ENCODE results near the gene HIPK1. TPM values are rescaled to one million over a fixed set of nuclear protein-coding genes. Genes with fewer than 3 reads are reported as not detected.

HIPK1 gene
- total RNA-seq, 4 donors from 2014 or later = 60.6 to 89.9 (median 76.5) TPM

GRCh38 chr1:113928187-113928930, 765 bp upstream of the HIPK1 start:
- no peaks in the 10 kb centered on the region for H3K36me3 ChIP-seq
- no peak for TF ChIP-seq POLR2A (IDR thresholded peaks at IDR 0.05; ENCODE audit: low read depth)
- TF ChIP-seq POLR2AphosphoS5 (IDR thresholded peaks at IDR 0.05) = no peak
- TF ChIP-seq EP300 (IDR thresholded peaks at IDR 0.05) = no peak
- no peak for TF ChIP-seq CTCF (IDR thresholded peaks at IDR 0.05)
- DNase-seq (ENCODE audit: extremely low spot score) = no peak
- peaks cover 33 to 47% (median 43%) of the 10 kb centered on the region in 4 donors for H3K4me1 ChIP-seq
- H3K4me3 ChIP-seq = peak overlapping the region; percentile 74 to 97 (median 84)
- H3K9me3 ChIP-seq = no peaks in the 10 kb centered on the region
- WGBS = 18% methylated on average over 6 of the region's 6 CpGs
- peak overlapping the region; percentile 90 to 98 (median 94) for H3K27ac ChIP-seq (replicated peaks in 1 of 4)
- intact Hi-C loops (cut with DNase I) = no loop called here
- H3K27me3 ChIP-seq = no peaks in the 10 kb centered on the region

- Histone ChIP-seq H3K27ac (replicated peaks in 1 of 4) (peak overlapping the region; percentile 90 to 98 (median 94)), H3K27me3 (no peaks in the 10 kb centered on the region), H3K36me3 (no peaks in the 10 kb centered on the region), H3K4me3 (peak overlapping the region; percentile 74 to 97 (median 84)), H3K9me3 (no peaks in the 10 kb centered on the region), H3K4me1 (peaks cover 46 to 62% (median 58%) of the 10 kb centered on the region in 4 donors)
- WGBS = 0% methylated on average over 8 of the region's 64 CpGs
- intact Hi-C loops (cut with DNase I) = loop anchor here (1.0 kb wide), 1 partner anchor 25 kb away; the partner anchor contains the start of gene DCLRE1B
- TF ChIP-seq CTCF (IDR thresholded peaks at IDR 0.05) = no peak
- no peak for TF ChIP-seq EP300 (IDR thresholded peaks at IDR 0.05)
- no peak for TF ChIP-seq POLR2A (IDR thresholded peaks at IDR 0.05; ENCODE audit: low read depth)
- no peak for TF ChIP-seq POLR2AphosphoS5 (IDR thresholded peaks at IDR 0.05)
- no peak for DNase-seq (ENCODE audit: extremely low spot score)
These were observed 800 bp downstream of the HIPK1 start for GRCh38 chr1:113929750-113930498.

- Histone ChIP-seq H3K9me3 (no peaks in the 10 kb centered on the region), H3K36me3 (no peaks in the 10 kb centered on the region), H3K27ac (replicated peaks in 1 of 4) (peak overlapping the region; percentile 90 to 98 (median 94)), H3K27me3 (no peaks in the 10 kb centered on the region), H3K4me3 (peak overlapping the region; percentile 74 to 97 (median 84)), H3K4me1 (peaks cover 47 to 64% (median 58%) of the 10 kb centered on the region in 4 donors)
- WGBS = 2% methylated on average over 8 of the region's 8 CpGs
- DNase-seq (ENCODE audit: extremely low spot score) = no peak
- TF ChIP-seq POLR2A (IDR thresholded peaks at IDR 0.05; ENCODE audit: low read depth) = no peak
- TF ChIP-seq POLR2AphosphoS5 (IDR thresholded peaks at IDR 0.05) = no peak
- no peak for TF ChIP-seq EP300 (IDR thresholded peaks at IDR 0.05)
- no peak for TF ChIP-seq CTCF (IDR thresholded peaks at IDR 0.05)
- intact Hi-C loops (cut with DNase I) = no loop called here
These were observed 1.5 kb downstream of the HIPK1 start for GRCh38 chr1:113930499-113931161.

GRCh38 chr1:113931451-113931851, 2.3 kb downstream of the HIPK1 start:
- Histone ChIP-seq H3K4me3 (peak overlapping the region; percentile 74 to 97 (median 84)), H3K27me3 (no peaks in the 10 kb centered on the region), H3K9me3 (no peaks in the 10 kb centered on the region), H3K27ac (replicated peaks in 1 of 4) (peak overlapping the region; percentile 90 to 98 (median 94)), H3K36me3 (no peaks in the 10 kb centered on the region), H3K4me1 (peaks cover 47 to 68% (median 59%) of the 10 kb centered on the region in 4 donors)
- intact Hi-C loops (cut with DNase I) = no loop called here
- WGBS = 27% methylated on average over 3 of the region's 3 CpGs
- no peak for DNase-seq (ENCODE audit: extremely low spot score)
- TF ChIP-seq EP300 (IDR thresholded peaks at IDR 0.05) (no peak), POLR2A (IDR thresholded peaks at IDR 0.05; ENCODE audit: low read depth) (no peak)

- intact Hi-C loops (cut with DNase I) = no loop called here
- Histone ChIP-seq H3K27me3 (no peaks in the 10 kb centered on the region), H3K4me1 (peaks cover 44 to 76% (median 68%) of the 10 kb centered on the region in 4 donors), H3K27ac (replicated peaks in 1 of 4) (no peak overlapping the region), H3K4me3 (no peak overlapping the region), H3K9me3 (no peaks in the 10 kb centered on the region), H3K36me3 (no peaks in the 10 kb centered on the region)
- TF ChIP-seq CTCF (IDR thresholded peaks at IDR 0.05) (no peak), POLR2AphosphoS5 (IDR thresholded peaks at IDR 0.05) (no peak)
- no peak for DNase-seq (ENCODE audit: extremely low spot score)
These were observed 4.9 kb downstream of the HIPK1 start for GRCh38 chr1:113934006-113934405.

Data from esophagus muscularis mucosa (tissue), 4 donors.